Left ventricle myocardium inferior (tissue), 1 donor: Measurements from ENCODE around the gene SLC35D2. TPM values are rescaled to one million over a fixed set of nuclear protein-coding genes. Genes with fewer than 3 reads are reported as not detected.

Source experiments
- DNase-seq: peaks from one replicate; pipeline ENCODE4 v3.0.0-alpha.2; 2020
- H3K27ac ChIP-seq: fragments of 200-600 bp; replicated peaks from 2 replicates; pipeline ENCODE4 v1.8.0; 2021
- H3K27me3 ChIP-seq: fragments of 200-600 bp; 2 replicates; pipeline ENCODE4 v1.8.0; 2021; ENCODE audit warnings: low read depth
- H3K36me3 ChIP-seq: fragments of 200-600 bp; 2 replicates; pipeline ENCODE4 v1.8.0; 2021
- H3K4me1 ChIP-seq: fragments of 200-600 bp; 2 replicates; pipeline ENCODE4 v1.8.0; 2021
- H3K4me3 ChIP-seq: fragments of 200-600 bp; 2 replicates; pipeline ENCODE4 v1.8.0; 2021; ENCODE audit warnings: mild to moderate bottlenecking, moderate library complexity
- H3K9me3 ChIP-seq: fragments of 200-600 bp; replicated peaks from 2 replicates; pipeline ENCODE4 v1.8.0; 2021
- intact Hi-C: fragments of 100-400 bp; cut with micrococcal nuclease; formaldehyde crosslinking; loops from one replicate; pipeline ENCODE4 v1.11.0; 2022
- total RNA-seq: library from RNA; stranded (reverse); fragmentation: NEBNext Ultra II Directional; extraction: Animal tissue kit (Norgen Biotek cat#: 25700); gene quantifications from one replicate; pipeline ENCODE4 v1.2.1, GENCODE V29; 2021
- TF ChIP-seq, protein P1 (sequence below): fragments of 200-600 bp; IDR thresholded peaks from 2 replicates; pipeline ENCODE4 v1.8.0; 2021; ENCODE audit warnings: antibody characterized with exemption, mild to moderate bottlenecking, borderline replicate concordance
- donor health status: DM: no; HTN: yes; CAD: no; lungs with severe emphysema.

The SLC35D2 gene
- total RNA-seq, 1 donor from 2014 or later = 13.9 TPM

DNA sequence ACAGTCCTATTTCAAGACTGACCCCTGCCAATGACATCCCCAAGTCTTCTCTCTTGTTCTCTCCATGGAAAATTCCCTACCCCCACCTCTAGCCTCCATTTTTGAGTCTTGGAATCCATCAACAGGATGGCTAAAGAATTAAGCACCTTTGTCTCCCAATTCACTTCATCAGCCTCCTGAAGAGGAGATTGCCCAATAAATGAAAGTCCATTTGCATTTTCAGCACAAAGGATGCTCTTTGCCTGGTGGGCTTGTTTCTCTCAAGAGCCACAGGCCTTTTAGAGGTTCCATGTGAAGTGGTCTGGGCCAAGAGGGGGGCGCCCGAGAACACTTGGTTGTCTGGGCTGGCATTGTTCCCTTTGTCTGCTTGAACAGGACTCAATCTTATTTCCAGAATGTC is 94.1 kb downstream of the SLC35D2 start:
- no peaks in the 10 kb centered on the region for H3K36me3 ChIP-seq
- no peaks in the 10 kb centered on the region for H3K4me1 ChIP-seq
- H3K27ac ChIP-seq = no peak overlapping the region
- H3K27me3 ChIP-seq = no peaks in the 10 kb centered on the region
- intact Hi-C loops = no loop called here
- no peak for DNase-seq
- TF ChIP-seq, protein P1, sequence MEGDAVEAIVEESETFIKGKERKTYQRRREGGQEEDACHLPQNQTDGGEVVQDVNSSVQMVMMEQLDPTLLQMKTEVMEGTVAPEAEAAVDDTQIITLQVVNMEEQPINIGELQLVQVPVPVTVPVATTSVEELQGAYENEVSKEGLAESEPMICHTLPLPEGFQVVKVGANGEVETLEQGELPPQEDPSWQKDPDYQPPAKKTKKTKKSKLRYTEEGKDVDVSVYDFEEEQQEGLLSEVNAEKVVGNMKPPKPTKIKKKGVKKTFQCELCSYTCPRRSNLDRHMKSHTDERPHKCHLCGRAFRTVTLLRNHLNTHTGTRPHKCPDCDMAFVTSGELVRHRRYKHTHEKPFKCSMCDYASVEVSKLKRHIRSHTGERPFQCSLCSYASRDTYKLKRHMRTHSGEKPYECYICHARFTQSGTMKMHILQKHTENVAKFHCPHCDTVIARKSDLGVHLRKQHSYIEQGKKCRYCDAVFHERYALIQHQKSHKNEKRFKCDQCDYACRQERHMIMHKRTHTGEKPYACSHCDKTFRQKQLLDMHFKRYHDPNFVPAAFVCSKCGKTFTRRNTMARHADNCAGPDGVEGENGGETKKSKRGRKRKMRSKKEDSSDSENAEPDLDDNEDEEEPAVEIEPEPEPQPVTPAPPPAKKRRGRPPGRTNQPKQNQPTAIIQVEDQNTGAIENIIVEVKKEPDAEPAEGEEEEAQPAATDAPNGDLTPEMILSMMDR = no peak
- no peak overlapping the region for H3K4me3 ChIP-seq
- peaks cover 3% of the 10 kb centered on the region for H3K9me3 ChIP-seq

DNA sequence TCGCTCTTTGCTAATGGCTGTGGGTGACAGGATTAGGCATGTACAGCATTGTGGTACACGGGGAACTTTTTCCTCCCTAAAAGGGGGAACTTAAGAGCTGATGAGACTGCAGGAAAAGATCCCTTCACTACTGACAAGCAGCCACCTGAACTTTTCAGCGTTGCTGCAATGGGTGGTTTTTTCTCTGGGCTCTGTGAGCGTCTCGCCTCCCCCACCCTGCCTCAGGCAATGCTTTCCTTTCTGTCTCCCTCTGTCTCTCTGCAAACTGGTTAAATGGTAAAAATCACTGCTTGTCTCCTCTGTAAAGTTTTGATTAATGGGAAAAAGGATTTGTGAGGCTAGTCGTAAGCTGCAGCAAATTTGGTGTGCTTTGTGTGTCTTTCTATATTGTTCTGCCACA is 101.9 kb downstream of the SLC35D2 start:
- H3K4me1 ChIP-seq = no peaks in the 10 kb centered on the region
- TF ChIP-seq, protein P1 = no peak
- intact Hi-C loops = no loop called here
- no peak for DNase-seq
- peaks cover 18% of the 10 kb centered on the region for H3K9me3 ChIP-seq
- no peak overlapping the region for H3K27ac ChIP-seq
- no peak overlapping the region for H3K4me3 ChIP-seq
- H3K27me3 ChIP-seq = no peaks in the 10 kb centered on the region
- no peaks in the 10 kb centered on the region for H3K36me3 ChIP-seq

DNA sequence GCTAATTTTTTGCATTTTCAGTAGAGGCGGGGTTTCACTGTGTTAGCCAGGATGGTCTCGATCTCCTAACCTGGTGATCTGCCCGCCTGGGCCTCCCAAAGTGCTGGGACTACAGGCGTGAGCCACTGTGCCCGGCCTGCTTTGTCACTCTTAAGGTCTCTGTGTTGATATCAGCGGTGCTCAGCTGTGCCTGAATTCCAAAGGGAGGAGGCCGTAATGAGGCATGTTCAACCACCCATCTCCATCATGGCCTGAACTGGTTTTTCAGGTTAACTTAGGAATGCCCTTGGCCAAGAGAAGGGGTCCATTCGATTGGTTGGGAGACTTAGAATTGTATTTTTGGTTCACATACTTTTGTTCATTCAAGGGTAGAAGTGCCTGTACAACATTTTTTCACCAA is 103.6 kb downstream of the SLC35D2 start:
- TF ChIP-seq, protein P1 = no peak
- H3K27me3 ChIP-seq = no peaks in the 10 kb centered on the region
- H3K4me3 ChIP-seq = no peak overlapping the region

DNA sequence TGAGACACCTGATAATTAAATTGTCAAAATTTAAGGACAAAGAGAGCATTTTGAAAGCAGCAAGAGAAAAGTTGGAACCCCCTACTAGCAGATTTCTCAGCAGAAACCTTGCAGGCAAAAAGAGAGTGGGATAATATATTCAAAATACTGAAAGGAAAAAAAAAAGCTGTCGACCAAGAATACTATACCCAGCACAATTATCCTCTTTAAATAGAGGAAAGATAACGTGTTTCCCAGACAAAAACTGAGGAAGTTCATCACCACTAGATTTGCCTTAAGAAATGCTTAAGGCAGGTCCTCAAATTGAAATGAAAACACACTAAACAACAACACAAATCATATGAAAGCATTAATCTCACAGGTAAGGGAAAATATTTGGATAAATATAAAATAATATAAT is 108.6 kb downstream of the SLC35D2 start:
- Histone ChIP-seq H3K4me3 (no peak overlapping the region), H3K36me3 (peaks cover 6% of the 10 kb centered on the region), H3K27ac (no peak overlapping the region), H3K27me3 (no peaks in the 10 kb centered on the region), H3K9me3 (peaks cover 39% of the 10 kb centered on the region), H3K4me1 (no peaks in the 10 kb centered on the region)
- TF ChIP-seq, protein P1 = no peak
- intact Hi-C loops = no loop called here
- no peak for DNase-seq

More for the DNA sequence above, 103.6 kb downstream of the SLC35D2 start:
- peaks cover 35% of the 10 kb centered on the region for H3K9me3 ChIP-seq
- H3K4me1 ChIP-seq = no peaks in the 10 kb centered on the region
- DNase-seq = no peak
- no peak overlapping the region for H3K27ac ChIP-seq
- intact Hi-C loops = no loop called here
- no peaks in the 10 kb centered on the region for H3K36me3 ChIP-seq

Other genes with a start within 250 kb of the SLC35D2 start
- 1.4 TPM for gene HSD17B3, start 81.5 kb downstream of the SLC35D2 start, total RNA-seq
- 3.9 TPM for gene ZNF367, start 34.7 kb upstream of the SLC35D2 start, total RNA-seq
- gene HABP4, start 66.5 kb upstream of the SLC35D2 start, total RNA-seq = 23.1 TPM
- 26.4 TPM for gene CDC14B, start 236.1 kb upstream of the SLC35D2 start, total RNA-seq